ENCODE data around the gene OSBP. TPM values are rescaled to one million over a fixed set of nuclear protein-coding genes. Genes with fewer than 3 reads are reported as not detected.
"Not testable (repeated sequence)": the region's sequence is repeated elsewhere in the genome, so short reads cannot be mapped to it uniquely, and the experiment has no call there.

OSBP gene
- total RNA-seq, 1 donor from 2014 or later = 38.0 TPM

- Mint-ChIP-seq H3K4me3 (no peak overlapping the region), H3K27ac (no peak overlapping the region), H3K9me3 (no peaks in the 10 kb centered on the region), H3K27me3 (no peaks in the 10 kb centered on the region), H3K36me3 (ENCODE audit: low read depth) (peaks cover under 1% of the 10 kb centered on the region), H3K4me1 (peaks cover 7% of the 10 kb centered on the region)
- no peak for ATAC-seq (ENCODE audit: low read depth)
- TF ChIP-seq, protein P1, sequence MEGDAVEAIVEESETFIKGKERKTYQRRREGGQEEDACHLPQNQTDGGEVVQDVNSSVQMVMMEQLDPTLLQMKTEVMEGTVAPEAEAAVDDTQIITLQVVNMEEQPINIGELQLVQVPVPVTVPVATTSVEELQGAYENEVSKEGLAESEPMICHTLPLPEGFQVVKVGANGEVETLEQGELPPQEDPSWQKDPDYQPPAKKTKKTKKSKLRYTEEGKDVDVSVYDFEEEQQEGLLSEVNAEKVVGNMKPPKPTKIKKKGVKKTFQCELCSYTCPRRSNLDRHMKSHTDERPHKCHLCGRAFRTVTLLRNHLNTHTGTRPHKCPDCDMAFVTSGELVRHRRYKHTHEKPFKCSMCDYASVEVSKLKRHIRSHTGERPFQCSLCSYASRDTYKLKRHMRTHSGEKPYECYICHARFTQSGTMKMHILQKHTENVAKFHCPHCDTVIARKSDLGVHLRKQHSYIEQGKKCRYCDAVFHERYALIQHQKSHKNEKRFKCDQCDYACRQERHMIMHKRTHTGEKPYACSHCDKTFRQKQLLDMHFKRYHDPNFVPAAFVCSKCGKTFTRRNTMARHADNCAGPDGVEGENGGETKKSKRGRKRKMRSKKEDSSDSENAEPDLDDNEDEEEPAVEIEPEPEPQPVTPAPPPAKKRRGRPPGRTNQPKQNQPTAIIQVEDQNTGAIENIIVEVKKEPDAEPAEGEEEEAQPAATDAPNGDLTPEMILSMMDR (IDR thresholded peaks at IDR 0.05) = no peak
- DNase-seq = no peak
- POLR2A ChIA-PET = no interaction called here
- CTCF ChIA-PET = no interaction called here
- intact Hi-C loops (cut with micrococcal nuclease) = no loop called here
Measured at GRCh38 chr11:59545179-59546020, 70.2 kb downstream of the OSBP start.

DNA sequence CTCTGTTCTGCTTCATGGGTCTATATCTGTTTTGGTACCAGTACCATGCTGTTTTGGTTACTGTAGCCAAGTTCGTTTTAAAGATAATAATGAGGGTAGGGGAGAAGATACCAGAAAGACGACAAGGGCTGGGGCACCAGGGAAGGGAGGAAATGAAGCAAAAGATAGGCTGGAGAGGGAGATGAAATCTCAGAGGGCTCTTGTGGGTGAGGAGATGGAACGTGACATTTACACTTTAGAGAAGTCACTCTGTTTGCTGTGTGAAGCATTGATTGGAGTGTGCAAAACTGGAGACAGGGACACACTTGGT lies 70.8 kb downstream of the OSBP start:
- intact Hi-C loops (cut with micrococcal nuclease) = no loop called here

GRCh38 chr11:59543713-59544112 lies 71.9 kb downstream of the OSBP start:
- intact Hi-C loops (cut with micrococcal nuclease); H3K4me3 Mint-ChIP-seq; DNase-seq; CTCF ChIA-PET; ATAC-seq (ENCODE audit: low read depth); H3K9me3 Mint-ChIP-seq; H3K27ac Mint-ChIP-seq; H3K36me3 Mint-ChIP-seq (ENCODE audit: low read depth); H3K27me3 Mint-ChIP-seq; H3K4me1 Mint-ChIP-seq; POLR2A ChIA-PET: not testable (repeated sequence)

More for the DNA sequence above, 70.8 kb downstream of the OSBP start:
- H3K27ac Mint-ChIP-seq = no peak overlapping the region
- no peaks in the 10 kb centered on the region for H3K9me3 Mint-ChIP-seq
- H3K4me1 Mint-ChIP-seq = peaks cover 5% of the 10 kb centered on the region
- H3K4me3 Mint-ChIP-seq = no peak overlapping the region
- POLR2A ChIA-PET = no interaction called here
- H3K27me3 Mint-ChIP-seq = no peaks in the 10 kb centered on the region
- DNase-seq (no peak), ATAC-seq (ENCODE audit: low read depth) (no peak)
- CTCF ChIA-PET = no interaction called here
- no peaks in the 10 kb centered on the region for H3K36me3 Mint-ChIP-seq (ENCODE audit: low read depth)
- TF ChIP-seq, protein P1 (IDR thresholded peaks at IDR 0.05) = no peak

GRCh38 chr11:59542142-59542810 lies 73.3 kb downstream of the OSBP start:
- no peak for DNase-seq
- H3K4me3 Mint-ChIP-seq = no peak overlapping the region
- no peak overlapping the region for H3K27ac Mint-ChIP-seq
- ChIA-PET CTCF (interaction anchor here (0.7 kb wide), 1 partner anchor 112 kb away, joined by 3 read pairs; no protein-coding TSS in a partner anchor), POLR2A (no interaction called here)
- no peaks in the 10 kb centered on the region for H3K36me3 Mint-ChIP-seq (ENCODE audit: low read depth)
- H3K27me3 Mint-ChIP-seq = no peaks in the 10 kb centered on the region
- H3K9me3 Mint-ChIP-seq = no peaks in the 10 kb centered on the region
- H3K4me1 Mint-ChIP-seq = peaks cover 3% of the 10 kb centered on the region
- no peak for ATAC-seq (ENCODE audit: low read depth)
- TF ChIP-seq, protein P1 (IDR thresholded peaks at IDR 0.05) = no peak
- intact Hi-C loops (cut with micrococcal nuclease) = no loop called here

GRCh38 chr11:59534676-59535075 lies 80.9 kb downstream of the OSBP start:
- CTCF ChIA-PET = no interaction called here
- POLR2A ChIA-PET = no interaction called here
- intact Hi-C loops (cut with micrococcal nuclease) = no loop called here
- TF ChIP-seq, protein P1 (IDR thresholded peaks at IDR 0.05) = no peak
- H3K9me3 Mint-ChIP-seq = no peaks in the 10 kb centered on the region
- no peaks in the 10 kb centered on the region for H3K36me3 Mint-ChIP-seq (ENCODE audit: low read depth)
- ATAC-seq (ENCODE audit: low read depth) (no peak), DNase-seq (no peak)
- no peak overlapping the region for H3K4me3 Mint-ChIP-seq
- peaks cover 7% of the 10 kb centered on the region for H3K4me1 Mint-ChIP-seq
- no peak overlapping the region for H3K27ac Mint-ChIP-seq
- H3K27me3 Mint-ChIP-seq = peaks cover 4% of the 10 kb centered on the region
